B cell (primary cell): ENCODE results near the gene NEK8. TPM values are rescaled to one million over a fixed set of nuclear protein-coding genes. Genes with fewer than 3 reads are reported as not detected.

Experiments
- ATAC-seq: fragments of 200-7000 bp; cut with Tn5 transposase; one replicate; pipeline ENCODE4 v1.10.0; 2021; ENCODE audit warnings: low read depth, mild to moderate bottlenecking, moderate number of reproducible peaks, moderate library complexity
- CTCF ChIA-PET: fragments of 350-600 bp; sonication (Branson Sonifier 250); formaldehyde crosslinking; loops from one replicate; lab custom pipeline; 2021; ENCODE audit warnings: antibody characterized with exemption, inconsistent platforms; lab: Charles Lee
- POLR2A ChIA-PET: fragments of 350-600 bp; sonication (Branson Sonifier 250); formaldehyde crosslinking; loops from one replicate; lab custom pipeline; 2021; ENCODE audit warnings: antibody characterized with exemption; lab: Charles Lee
- DNase-seq: peaks from one replicate; pipeline ENCODE4 v3.0.0; 2013
- H2AFZ ChIP-seq: 2 replicates; pipeline ENCODE4 v1.6.1; 2012; ENCODE audit warnings: mild to moderate bottlenecking, low read depth, low read length; ENCODE audit not compliant: insufficient read depth, poor library complexity, severe bottlenecking
- H3K27ac ChIP-seq, 2 donors: 1 replicate in 1 of 2; 2 replicates in 1 of 2; pipeline ENCODE4 v1.5.1; 2012 to 2013; ENCODE audit warnings: low read length in 2 of 2, mild to moderate bottlenecking in 2 of 2, moderate library complexity in 1 of 2
- H3K27me3 ChIP-seq, 4 experiments: fragments of 200-600 bp in 1 of 4; sonication (generic) in 1 of 4; replicated peaks in 1 of 4; 1 replicate in 2 of 4; 2 replicates in 2 of 4; pipeline versions ENCODE4 v1.6.1 to v1.7.0; 2013 to 2016; ENCODE audit warnings: low read length in 3 of 4, mild to moderate bottlenecking in 2 of 4, mixed read lengths in 1 of 4, moderate library complexity in 1 of 4; ENCODE audit not compliant: insufficient read depth in 4 of 4, control insufficient read depth in 3 of 4; ENCODE audit errors: control extremely low read depth in 1 of 4
- H3K36me3 ChIP-seq, 2 experiments: replicated peaks in 1 of 2; 1 replicate in 1 of 2; 2 replicates in 1 of 2; pipeline versions ENCODE4 v1.6.1 to v1.7.1; 2013; ENCODE audit warnings: low read length in 1 of 2; ENCODE audit not compliant: insufficient read depth in 2 of 2, control insufficient read depth in 1 of 2; ENCODE audit errors: control extremely low read depth in 1 of 2, extremely low read depth in 1 of 2
- H3K4me1 ChIP-seq, 2 donors: fragments of 200-600 bp in 1 of 2; sonication (generic) in 1 of 2; 1 replicate in 1 of 2; 2 replicates in 1 of 2; pipeline versions ENCODE4 v1.5.1 to v1.6.1; 2013 to 2017; ENCODE audit warnings: low read length in 2 of 2; ENCODE audit not compliant: control insufficient read depth in 2 of 2, insufficient read depth in 2 of 2
- H3K4me2 ChIP-seq: replicated peaks from 2 replicates; pipeline ENCODE3; 2012; ENCODE audit warnings: mild to moderate bottlenecking, low read depth, low read length; ENCODE audit not compliant: poor library complexity, severe bottlenecking
- H3K4me3 ChIP-seq, 5 experiments: fragments of 200-600 bp in 1 of 5; sonication (generic) in 1 of 5; 1 replicate in 3 of 5; 2 replicates in 2 of 5; pipeline versions ENCODE4 v1.5.1 to v1.7.0; 2011 to 2016; ENCODE audit warnings: low read length in 4 of 5, mild to moderate bottlenecking in 4 of 5, low read depth in 2 of 5, control low read depth in 1 of 5, moderate library complexity in 1 of 5; ENCODE audit not compliant: insufficient read depth in 1 of 5; ENCODE audit errors: control extremely low read depth in 1 of 5, extremely low read depth in 1 of 5
- H3K79me2 ChIP-seq: fragments of 200-600 bp; sonication (generic); one replicate; pipeline ENCODE4 v1.6.0; 2016; ENCODE audit warnings: low read length; ENCODE audit not compliant: control insufficient read depth, insufficient read depth
- H3K9ac ChIP-seq: fragments of 200-600 bp; sonication (generic); 2 replicates; pipeline ENCODE4 v1.6.1; 2017; ENCODE audit warnings: mild to moderate bottlenecking, low read length, moderate library complexity
- H3K9me3 ChIP-seq, 3 donors: one replicate each; pipeline versions ENCODE4 v1.6.1 to v1.7.1; 2013; ENCODE audit warnings: low read length in 2 of 3; ENCODE audit not compliant: control insufficient read depth in 2 of 3, insufficient read depth in 1 of 3; ENCODE audit errors: control extremely low read depth in 1 of 3
- H4K20me1 ChIP-seq: 2 replicates; pipeline ENCODE4 v1.6.0; 2012; ENCODE audit warnings: mild to moderate bottlenecking, low read length; ENCODE audit not compliant: insufficient read depth, control insufficient read depth, poor library complexity, severe bottlenecking
- H3K27ac Mint-ChIP-seq: one replicate; pipeline ENCODE4 v1.8.0; 2021; ENCODE audit warnings: mixed read lengths
- H3K27me3 Mint-ChIP-seq: one replicate; pipeline ENCODE4 v1.8.0; 2021; ENCODE audit warnings: mixed read lengths
- H3K4me1 Mint-ChIP-seq: one replicate; pipeline ENCODE4 v1.8.0; 2021; ENCODE audit warnings: mixed read lengths
- H3K4me3 Mint-ChIP-seq: one replicate; pipeline ENCODE4 v1.8.0; 2021; ENCODE audit warnings: mixed read lengths
- H3K9me3 Mint-ChIP-seq: one replicate; pipeline ENCODE4 v1.8.0; 2022; ENCODE audit warnings: mixed read lengths; ENCODE audit not compliant: insufficient read depth
- CTCF ChIP-seq: fragments of 200-600 bp; IDR thresholded peaks from one replicate; pipeline ENCODE4 v1.8.0; 2022; ENCODE audit warnings: antibody characterized with exemption, mild to moderate bottlenecking
- EZH2 ChIP-seq: IDR thresholded peaks from 2 replicates; pipeline ENCODE4 v1.6.1; 2012; ENCODE audit warnings: borderline replicate concordance, low read depth, mild to moderate bottlenecking, moderate library complexity, low read length; ENCODE audit not compliant: insufficient read depth, poor library complexity, severe bottlenecking
- WGBS: methylation state at CpG from one replicate; pipeline ENCODE4 v1.1.5; 2013; ENCODE audit warnings: missing lambda C conversion rate; ENCODE audit not compliant: insufficient coverage; 5-methylcytosine and 5-hydroxymethylcytosine counted together
- intact Hi-C: fragments of 100-400 bp; cut with micrococcal nuclease; formaldehyde crosslinking; loops from one replicate; pipeline ENCODE4 v1.10.0; 2022
- polyA plus RNA-seq: library from polyadenylated mRNA; depleted of rRNA; stranded (reverse); fragments of >200 nt; gene quantifications from 2 replicates; pipeline ENCODE4 v1.2.3, GENCODE V29; 2012
- total RNA-seq, 2 donors: library from RNA; stranded (reverse); fragments of 120-200 nt in 1 of 2; gene quantifications; 1 replicate in 1 of 2; 2 replicates in 1 of 2; pipeline versions ENCODE4 v1.2.3 to v1.2.4, GENCODE V29; 2013 to 2022

The NEK8 gene
- total and polyA plus RNA-seq, 2 donors (not counting 1 experiment from before 2014, with no cell fraction given) = 58.0 to 305 TPM

- peak overlapping the region in 1 of 2 donors; percentile 56 for H3K27ac ChIP-seq
- peaks cover 0 to 8% (median 2%) of the 10 kb centered on the region in 4 experiments for H3K27me3 ChIP-seq
- Mint-ChIP-seq H3K27me3 (no peaks in the 10 kb centered on the region), H3K4me1 (peaks cover 48% of the 10 kb centered on the region), H3K9me3 (no peaks in the 10 kb centered on the region), H3K4me3 (peak overlapping the region; percentile 86), H3K27ac (peak overlapping the region; percentile 89)
- peaks cover 35% of the 10 kb centered on the region for H4K20me1 ChIP-seq
- no peak overlapping the region for H3K4me3 ChIP-seq
- peaks cover 47 to 62% of the 10 kb centered on the region in 2 donors for H3K4me1 ChIP-seq
- no peaks in the 10 kb centered on the region for H3K9me3 ChIP-seq
- POLR2A ChIA-PET = interaction anchor here (1.0 kb wide), 1 partner anchor 28 kb away, joined by 7 read pairs; no protein-coding TSS in a partner anchor
- DNase-seq (peak; percentile 41), ATAC-seq (no peak)
- H3K36me3 ChIP-seq = peaks cover 0 to 28% of the 10 kb centered on the region in 2 experiments
- intact Hi-C loops = loop anchor here (1.0 to 10.0 kb wide), 10 partner anchors 7 to 574 kb away; partner anchors contain the start of genes ALDOC, BLTP2, ERAL1 and NEK8
- 53% methylated on average over 12 of the region's 18 CpGs for WGBS
- TF ChIP-seq EZH2 = no peak
- TF ChIP-seq CTCF = no peak
- no peak overlapping the region for H3K9ac ChIP-seq
- H3K4me2 ChIP-seq = peak overlapping the region; percentile 85
- CTCF ChIA-PET = interaction anchor here (0.9 to 15.9 kb wide), 4 partner anchors 7 to 176 kb away, joined by 3 to 1020 read pairs (median 6); partner anchors contain the start of genes PROCA1 and TRAF4
- peaks cover 27% of the 10 kb centered on the region for H3K79me2 ChIP-seq
- peak overlapping the region; percentile 85 for H2AFZ ChIP-seq
Measured at GRCh38 chr17:28718333-28719020, 10.1 kb upstream of the NEK8 start.

- Mint-ChIP-seq H3K27ac (peak overlapping the region; percentile 97), H3K4me1 (peaks cover 52% of the 10 kb centered on the region), H3K9me3 (no peaks in the 10 kb centered on the region), H3K27me3 (no peaks in the 10 kb centered on the region), H3K4me3 (peak overlapping the region; percentile 99)
- Histone ChIP-seq H3K27ac (peak overlapping the region; percentile 77 to 81), H3K36me3 (peaks cover 0 to 32% of the 10 kb centered on the region in 2 experiments), H3K4me1 (peaks cover 47 to 62% of the 10 kb centered on the region in 2 donors), H3K4me2 (peak overlapping the region; percentile 83), H4K20me1 (peaks cover 38% of the 10 kb centered on the region), H3K9ac (peak overlapping the region; percentile 86), H3K79me2 (peaks cover 27% of the 10 kb centered on the region), H3K4me3 (peak overlapping the region; percentile 64 to 98 (median 97)), H2AFZ (peak overlapping the region; percentile 77), H3K9me3 (no peaks in the 10 kb centered on the region), H3K27me3 (peaks cover 0 to 8% (median 2%) of the 10 kb centered on the region in 4 experiments)
- POLR2A ChIA-PET = interaction anchor here (0.7 to 2.5 kb wide), 17 partner anchors 8 to 233 kb away, joined by 3 to 38 read pairs (median 5); partner anchors contain the start of genes BLTP2, FAM222B, NEK8 and PHF12
- CTCF ChIA-PET = interaction anchor here (0.6 to 15.9 kb wide), 12 partner anchors 8 to 233 kb away, joined by 3 to 1020 read pairs (median 4); partner anchors contain the start of genes FAM222B, PHF12, PROCA1 and TRAF4
- DNase-seq = no peak
- TF ChIP-seq EZH2 (no peak), CTCF (no peak)
- WGBS = 45% methylated on average over 14 of the region's 18 CpGs
- intact Hi-C loops = loop anchor here (1.0 to 10.0 kb wide), 10 partner anchors 8 to 573 kb away; partner anchors contain the start of genes ALDOC, BLTP2, ERAL1 and NEK8
- no peak for ATAC-seq
Measured at GRCh38 chr17:28719021-28719433, 9.6 kb upstream of the NEK8 start.
